Panc1 (cell line): Measurements from ENCODE around the gene ARHGAP31.

Source experiments
- CTCF ChIP-seq: fragments of 450-650 bp; IDR thresholded peaks from 2 replicates; pipeline ENCODE4 v1.5.1; 2017; ENCODE audit warnings: mild to moderate bottlenecking
- REST ChIP-seq, 2 experiments: IDR thresholded peaks; 2 replicates each; pipeline ENCODE4 v1.6.1; 2011 to 2012; ENCODE audit warnings: low read depth in 2 of 2, control low read depth in 1 of 2, low read length in 1 of 2, mild to moderate bottlenecking in 1 of 2, moderate library complexity in 1 of 2; ENCODE audit not compliant: insufficient read depth in 1 of 2
- SIN3A ChIP-seq: IDR thresholded peaks from 2 replicates; pipeline ENCODE4 v1.6.1; 2012; ENCODE audit warnings: low read depth, mild to moderate bottlenecking, low read length, moderate library complexity, borderline replicate concordance; ENCODE audit not compliant: insufficient read depth
- TCF7L2 ChIP-seq: IDR thresholded peaks from 2 replicates; pipeline ENCODE4 v1.6.1; 2011; ENCODE audit warnings: mild to moderate bottlenecking, low read depth, low read length, inconsistent platforms

GRCh38 chr3:119323723-119324085 lies 29.5 kb downstream of the ARHGAP31 start:
- TF ChIP-seq CTCF: no peak
- TF ChIP-seq REST (IDR thresholded peaks at IDR 0.05; ENCODE audit: insufficient read depth in 1 of 2, low read depth in 2 of 2, low read length in 1 of 2): no peak
- TF ChIP-seq TCF7L2: no peak
- TF ChIP-seq SIN3A: no peak
